HG03066 (cell line): ENCODE data around the gene ZNF511.
A peak's percentile ranks its signal among the peaks of the same experiment; 100 is the strongest.
"Not testable (repeated sequence)": the region's sequence is repeated elsewhere in the genome, so short reads cannot be mapped to it uniquely, and the experiment has no call there.

Experiments
- ATAC-seq: cut with Tn5 transposase; IDR thresholded peaks from one replicate; pipeline ENCODE4 v1.9.1; 2021; ENCODE audit warnings: low read depth; ENCODE audit not compliant: unreplicated experiment

The ZNF511 gene, protein sequence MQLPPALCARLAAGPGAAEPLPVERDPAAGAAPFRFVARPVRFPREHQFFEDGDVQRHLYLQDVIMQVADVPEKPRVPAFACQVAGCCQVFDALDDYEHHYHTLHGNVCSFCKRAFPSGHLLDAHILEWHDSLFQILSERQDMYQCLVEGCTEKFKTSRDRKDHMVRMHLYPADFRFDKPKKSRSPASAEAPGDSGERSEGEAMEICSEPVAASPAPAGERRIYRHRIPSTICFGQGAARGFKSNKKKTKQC

DNA sequence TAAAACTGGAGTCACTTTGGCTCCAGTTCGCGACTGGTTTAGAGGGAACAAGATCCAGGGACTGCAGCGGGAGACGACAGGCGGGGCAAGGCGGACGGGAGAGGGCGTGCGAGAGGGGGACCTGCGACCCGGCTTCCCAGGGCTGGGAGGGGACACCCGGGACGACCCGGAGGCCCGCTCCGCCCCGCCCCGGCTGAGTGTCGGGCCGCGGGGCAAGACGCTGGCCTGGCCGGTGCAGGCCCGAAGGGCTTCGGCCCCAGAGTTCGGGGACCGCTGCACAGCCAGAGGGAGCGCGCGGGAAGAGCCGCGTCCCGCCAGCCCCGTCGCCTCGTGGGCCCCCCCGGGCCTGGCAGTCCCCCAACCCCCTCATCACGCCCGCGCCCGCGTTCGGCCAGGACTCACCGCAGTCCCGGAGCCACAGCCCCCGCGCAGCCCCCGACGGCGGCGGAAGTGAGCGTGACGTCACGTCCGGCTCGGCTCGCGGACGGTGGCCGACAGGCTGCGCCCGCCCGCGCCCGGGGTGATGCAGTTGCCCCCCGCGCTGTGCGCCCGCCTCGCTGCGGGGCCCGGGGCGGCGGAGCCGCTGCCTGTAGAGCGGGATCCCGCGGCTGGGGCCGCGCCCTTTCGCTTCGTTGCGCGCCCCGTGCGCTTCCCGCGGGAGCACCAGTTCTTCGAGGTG is at the start of gene ZNF511, which contains the start of gene TUBGCP2:
ZNF511 (plus strand) TSS at position 494 of the 679 bp plus-strand sequence; CDS start at position 524, 30 bp downstream.
TUBGCP2 (minus strand) TSS at position 452 of the 679 bp plus-strand sequence. CDS start 5,931 bp downstream, outside the sequence.
- ATAC-seq = peak; percentile 69

DNA sequence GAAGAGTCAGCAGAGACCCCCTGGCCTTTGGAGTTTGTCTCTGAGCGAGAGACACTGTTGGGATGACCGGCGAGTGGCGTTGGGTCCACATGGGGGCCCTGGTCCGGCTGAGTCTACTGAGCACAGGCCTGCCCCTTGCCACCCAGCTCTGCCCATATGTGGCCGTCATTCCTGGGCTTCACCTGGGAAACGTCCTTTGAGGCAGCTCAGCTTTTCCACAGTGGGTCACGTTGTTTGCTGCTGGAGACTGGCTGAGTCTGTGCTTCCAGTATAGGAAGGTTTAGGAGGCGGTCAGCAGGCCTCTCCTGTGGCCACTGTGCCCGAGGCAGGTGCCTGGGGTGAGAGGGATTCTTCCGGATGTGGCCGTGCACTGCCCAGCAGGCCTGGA is 49.1 kb upstream of the ZNF511 start:
- no peak for ATAC-seq

DNA sequence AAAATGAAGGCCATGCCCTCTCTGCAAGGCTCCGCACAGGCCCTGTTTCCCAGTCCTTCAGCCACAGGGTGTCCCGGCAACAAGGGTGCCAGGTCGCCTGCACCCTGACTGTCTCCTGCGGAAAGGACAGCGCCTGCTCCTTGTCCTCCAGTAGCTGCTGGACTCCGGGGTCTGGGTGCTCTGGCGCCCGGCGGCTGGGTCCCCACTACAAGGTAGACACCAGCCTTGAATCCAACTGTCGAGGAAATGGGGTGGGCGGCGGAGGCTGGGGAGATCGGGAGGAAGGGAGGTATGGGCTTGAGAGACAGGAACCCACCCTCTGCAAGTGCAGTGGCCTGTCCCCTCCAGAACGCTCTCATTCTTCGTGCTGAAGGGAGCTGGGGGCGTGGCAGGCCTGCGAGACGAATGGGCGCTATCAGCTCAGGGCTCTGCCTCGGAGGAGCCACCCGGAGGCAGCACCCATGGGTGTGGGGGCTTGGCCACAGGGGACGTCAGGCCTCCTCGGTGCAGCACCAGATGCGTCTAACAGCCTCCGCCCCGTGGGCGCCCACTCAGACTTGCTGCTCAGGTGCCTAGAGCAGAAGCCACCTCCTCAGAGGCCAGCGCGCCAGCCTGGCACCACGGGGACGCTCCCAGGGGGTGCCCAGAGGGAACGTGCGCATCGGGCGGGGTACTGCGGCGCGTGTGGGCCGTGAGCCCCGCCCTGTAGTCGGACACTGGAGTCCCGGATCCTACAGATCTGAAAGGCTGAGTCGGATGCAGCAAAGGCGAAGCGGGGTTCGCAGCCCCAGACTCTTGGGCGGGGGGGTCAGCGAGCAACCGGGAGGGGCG is 47.6 kb upstream of the ZNF511 start:
- peak; percentile 51 for ATAC-seq

DNA sequence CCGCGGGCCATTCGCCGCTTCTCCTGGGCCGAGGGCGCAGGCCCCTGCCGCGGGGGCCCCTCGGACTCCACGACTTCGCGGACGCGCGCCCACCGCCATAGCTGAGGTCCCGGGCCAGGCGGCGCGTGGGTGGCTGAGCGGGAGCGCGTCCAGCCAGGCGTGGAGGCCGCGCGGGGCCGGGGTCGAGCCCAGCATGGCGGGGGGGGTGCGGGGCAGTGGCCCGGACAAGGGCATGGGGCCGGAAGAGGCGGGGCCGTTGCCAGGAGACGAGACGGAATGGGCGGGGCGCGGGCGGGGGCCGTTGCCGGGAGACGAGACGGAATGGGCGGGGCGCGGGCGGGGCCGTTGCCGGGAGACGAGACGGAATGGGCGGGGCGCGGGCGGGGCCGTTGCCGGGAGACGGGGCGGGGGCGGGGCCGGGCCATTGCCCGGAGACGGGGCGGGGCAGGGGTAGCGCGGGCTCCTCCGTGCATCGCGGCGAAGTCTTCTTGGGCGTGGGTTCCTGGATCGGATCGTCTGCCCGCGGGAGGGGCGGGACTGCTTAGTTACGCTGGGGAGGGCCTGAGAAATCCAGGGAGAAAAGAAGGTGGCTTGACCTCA is 46.9 kb upstream of the ZNF511 start:
- peak; percentile 45 for ATAC-seq

DNA sequence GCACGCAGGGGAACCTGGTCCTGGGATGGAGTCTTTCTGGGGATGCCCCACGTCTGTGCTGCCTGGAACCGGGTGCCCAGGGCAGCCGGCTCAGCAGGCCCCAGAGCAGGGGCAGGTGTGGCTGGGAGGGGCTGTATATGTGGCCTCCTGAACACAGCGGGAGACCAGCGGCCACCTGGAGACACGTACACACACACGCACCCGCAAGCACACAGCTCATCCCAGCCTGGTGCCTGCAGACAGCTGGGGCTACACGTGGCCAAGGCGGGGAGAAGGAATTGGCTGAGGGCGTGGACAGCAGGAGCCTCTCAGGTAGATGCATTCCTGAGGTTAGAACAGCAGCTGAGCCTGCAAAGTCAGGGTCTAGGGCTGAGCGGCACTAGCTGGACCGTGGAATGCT is 46.0 kb upstream of the ZNF511 start:
- ATAC-seq = no peak

DNA sequence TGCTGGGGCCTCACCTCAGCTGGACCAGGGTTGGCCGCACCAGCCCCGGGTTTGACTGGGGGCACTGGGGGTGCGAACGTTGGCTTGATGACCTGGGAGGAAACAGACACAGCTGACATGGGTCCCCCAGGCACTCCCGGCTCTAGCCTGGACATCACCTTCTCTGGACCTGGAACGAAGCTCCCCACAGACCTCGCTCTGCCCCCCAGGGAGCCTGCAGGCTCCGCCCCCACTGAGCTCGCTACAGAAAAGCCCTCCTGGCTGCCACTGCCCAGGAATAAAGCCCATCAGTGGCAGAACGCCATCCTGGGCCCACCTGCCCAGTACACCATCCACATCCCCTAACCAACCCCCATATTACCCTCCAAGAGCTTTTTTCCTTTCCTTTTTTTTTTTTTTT is 45.0 kb upstream of the ZNF511 start:
- ATAC-seq = no peak

DNA sequence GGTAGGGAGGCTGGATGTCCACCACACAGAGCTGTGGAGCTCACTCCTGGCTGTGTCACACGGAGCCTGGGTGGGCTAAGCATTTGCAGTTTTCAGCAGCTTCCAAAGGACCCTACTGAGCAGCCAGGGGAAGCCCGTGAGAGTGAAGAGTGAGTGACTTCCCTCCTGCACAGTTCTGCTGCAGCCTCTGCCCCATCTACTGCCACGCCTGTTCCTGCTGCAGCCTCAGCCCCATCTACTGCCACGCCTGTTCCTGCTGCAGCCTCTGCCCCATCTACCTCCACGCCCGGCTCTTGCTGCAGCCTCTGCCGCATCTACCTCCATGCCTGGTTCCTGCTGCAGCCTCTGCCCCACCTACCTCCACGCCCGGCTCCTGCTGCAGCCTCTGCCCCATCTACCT is 44.3 kb upstream of the ZNF511 start:
- no peak for ATAC-seq

DNA sequence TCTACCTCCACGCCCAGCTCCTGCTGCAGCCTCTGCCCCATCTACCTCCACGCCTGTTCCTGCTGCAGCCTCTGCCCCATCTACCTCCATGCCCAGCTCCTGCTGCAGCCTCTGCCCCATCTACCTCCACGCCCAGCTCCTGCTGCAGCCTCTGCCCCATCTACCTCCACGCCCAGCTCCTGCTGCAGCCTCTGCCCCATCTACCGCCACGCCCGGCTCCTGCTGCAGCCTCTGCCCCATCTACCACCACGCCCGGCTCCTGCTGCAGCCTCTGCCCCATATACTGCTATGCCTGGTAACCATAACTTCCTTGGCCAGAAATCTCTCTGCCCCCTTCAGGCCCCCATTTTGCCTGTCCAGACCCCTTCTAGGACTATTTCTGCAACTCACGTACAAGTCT is 43.7 kb upstream of the ZNF511 start:
- ATAC-seq = not testable (repeated sequence)

DNA sequence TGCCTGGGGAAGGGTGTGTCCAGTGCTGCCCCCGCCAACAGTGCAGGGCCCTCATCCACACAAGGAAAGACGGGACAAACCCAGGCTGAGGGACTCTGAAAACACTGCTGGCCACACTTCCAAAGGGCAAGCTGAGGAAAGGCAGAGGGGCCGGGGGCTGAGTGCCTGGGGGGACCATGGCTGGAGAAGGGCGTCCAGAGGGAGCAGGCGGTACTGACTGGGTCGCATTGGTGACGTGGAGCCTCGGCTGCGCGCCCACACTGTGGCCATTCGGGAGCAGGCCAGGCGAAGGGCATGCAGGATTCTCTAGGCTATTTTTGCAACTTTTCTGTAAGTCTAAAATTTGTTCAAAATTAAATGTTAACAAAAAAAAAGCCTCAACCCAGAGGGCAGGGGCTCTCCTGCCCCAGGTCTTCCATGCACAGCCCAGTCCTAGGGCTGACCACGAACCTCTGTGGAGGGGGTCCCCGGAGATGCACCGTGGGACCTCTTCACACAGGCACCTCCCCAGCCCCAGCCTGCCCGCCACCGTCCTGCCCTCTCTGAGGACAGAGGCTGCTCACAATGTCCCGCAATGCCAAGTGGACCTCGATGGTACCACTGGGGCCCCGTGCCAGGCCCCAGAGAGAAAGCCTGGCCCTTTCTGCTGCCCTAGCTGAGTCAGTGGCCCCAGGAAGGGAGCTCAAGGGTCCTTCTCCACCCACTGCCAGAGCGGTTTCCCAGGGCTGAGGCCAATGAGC is 42.5 kb upstream of the ZNF511 start:
- no peak for ATAC-seq

DNA sequence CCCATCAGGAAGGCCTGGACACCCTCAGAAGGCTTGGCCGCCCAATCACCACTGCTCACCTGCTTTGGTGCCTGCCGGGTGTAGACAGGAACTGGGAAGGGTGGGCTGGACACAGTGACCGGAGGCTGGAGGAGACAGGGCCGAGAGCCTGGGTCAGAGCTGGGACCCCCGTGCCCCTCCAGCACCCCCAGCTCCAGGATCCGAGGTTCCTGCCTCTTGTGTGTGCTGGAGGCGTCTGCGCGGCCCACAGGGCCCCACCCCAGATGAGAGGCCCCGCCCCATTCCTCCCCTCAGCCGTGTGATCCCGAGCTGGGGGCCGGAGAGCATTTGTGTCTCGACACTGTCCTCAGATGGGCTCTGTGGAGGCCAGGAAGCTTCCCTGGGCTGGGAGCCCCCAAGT is 41.4 kb upstream of the ZNF511 start:
- no peak for ATAC-seq

DNA sequence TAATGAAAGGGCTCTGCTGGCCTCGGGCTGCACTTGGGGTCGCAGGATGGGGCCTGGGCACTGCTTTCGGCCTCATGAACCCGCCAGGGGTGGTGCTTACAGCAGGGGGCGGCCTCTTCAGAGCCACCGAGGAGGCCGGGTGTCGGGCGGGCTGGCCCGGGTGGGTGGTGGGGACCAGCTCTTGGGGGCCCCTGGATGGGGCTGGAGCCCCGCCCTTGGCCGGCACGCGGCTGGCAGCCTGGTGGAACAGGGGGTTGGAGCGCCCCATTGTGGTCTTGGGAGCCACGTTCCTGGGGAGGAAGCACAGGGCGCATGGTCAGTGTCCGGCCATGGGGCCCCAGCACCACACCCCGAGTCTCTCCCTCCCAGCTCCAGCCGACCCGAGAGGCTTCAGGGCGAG is 40.9 kb upstream of the ZNF511 start:
- no peak for ATAC-seq

DNA sequence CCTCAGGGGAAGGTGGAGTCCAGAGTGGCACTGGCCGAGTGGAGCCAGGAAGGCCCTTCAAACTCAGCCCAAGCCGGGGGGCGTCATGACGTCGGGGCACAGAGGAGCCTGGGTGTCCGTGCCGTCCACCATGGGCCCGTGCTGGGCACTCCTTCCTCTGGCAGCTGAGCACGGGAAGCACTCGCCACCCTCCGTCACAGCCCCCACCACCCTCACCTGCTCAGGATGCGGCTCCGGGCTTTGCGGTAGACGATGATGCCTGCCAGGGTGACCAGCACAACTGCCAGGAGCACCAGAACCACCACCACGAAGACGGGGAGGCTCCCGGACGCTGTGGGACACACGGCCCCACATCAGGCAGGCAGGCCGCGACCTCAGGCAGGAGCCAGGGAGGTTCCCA is 40.2 kb upstream of the ZNF511 start:
- no peak for ATAC-seq

DNA sequence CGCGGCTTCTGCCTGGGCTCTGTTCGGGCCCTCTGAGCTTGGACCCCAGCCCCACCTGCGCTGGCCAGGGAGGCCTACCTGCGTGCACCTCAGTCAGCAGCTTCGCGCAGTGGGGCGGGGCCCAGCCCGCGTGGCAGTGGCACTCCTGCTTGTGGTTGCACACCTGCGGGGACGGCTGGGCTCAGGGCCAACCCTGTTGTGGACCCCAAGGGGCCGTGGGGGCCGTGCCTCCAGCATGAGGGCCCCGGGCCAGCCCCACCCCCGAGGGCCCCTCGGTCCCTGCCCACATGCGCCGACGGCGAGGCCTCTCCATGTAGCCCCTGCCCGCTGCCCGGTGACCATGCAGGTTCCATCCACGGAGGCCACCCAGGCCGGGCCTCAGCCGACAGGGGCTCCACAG is 39.3 kb upstream of the ZNF511 start:
- no peak for ATAC-seq

DNA sequence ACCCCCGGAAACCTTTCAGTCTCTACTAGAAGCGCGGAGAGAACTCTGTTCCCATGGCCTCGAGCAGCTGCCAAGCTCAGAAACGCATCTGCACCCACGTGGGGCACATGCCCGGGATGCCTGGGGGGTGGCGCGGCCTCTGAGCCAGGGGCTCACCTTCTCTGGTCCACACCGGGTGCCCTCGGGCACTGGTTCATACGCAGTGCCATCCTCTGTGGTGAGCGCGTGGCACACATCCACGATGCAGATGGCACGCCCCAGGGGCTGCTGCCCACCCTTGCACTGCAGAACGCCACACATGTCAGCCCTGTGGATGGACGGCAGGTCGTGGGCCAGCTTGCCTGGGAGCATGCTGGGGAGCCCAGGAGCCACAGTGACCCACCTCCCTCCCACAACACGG is 38.5 kb upstream of the ZNF511 start:
- ATAC-seq = no peak

DNA sequence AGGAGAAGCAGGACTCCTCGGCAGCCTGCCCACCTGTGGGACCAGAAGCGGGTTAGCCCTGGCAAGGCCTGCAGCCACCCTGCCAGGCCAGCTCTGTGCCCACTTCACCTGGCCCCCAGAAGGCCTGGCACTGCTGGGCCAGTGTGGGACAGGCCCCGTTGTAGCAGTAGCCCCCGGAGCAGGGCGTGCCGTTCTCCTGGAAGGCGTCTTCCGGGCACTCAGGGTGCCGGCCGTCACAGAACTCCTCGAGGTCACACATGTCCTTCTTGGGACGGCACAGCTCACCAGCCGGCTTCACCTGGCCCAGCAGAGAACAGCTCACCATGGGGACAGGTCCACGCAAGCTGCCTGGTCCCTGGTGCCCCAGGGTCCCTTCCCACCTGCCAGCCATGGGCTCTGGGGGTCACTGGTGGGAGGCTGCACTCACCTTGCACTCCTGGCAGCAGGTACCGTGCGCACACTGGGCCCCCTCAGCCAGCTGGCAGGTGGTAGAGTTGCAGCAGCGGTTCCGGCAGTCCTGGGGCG is 37.9 kb upstream of the ZNF511 start:
- no peak for ATAC-seq

DNA sequence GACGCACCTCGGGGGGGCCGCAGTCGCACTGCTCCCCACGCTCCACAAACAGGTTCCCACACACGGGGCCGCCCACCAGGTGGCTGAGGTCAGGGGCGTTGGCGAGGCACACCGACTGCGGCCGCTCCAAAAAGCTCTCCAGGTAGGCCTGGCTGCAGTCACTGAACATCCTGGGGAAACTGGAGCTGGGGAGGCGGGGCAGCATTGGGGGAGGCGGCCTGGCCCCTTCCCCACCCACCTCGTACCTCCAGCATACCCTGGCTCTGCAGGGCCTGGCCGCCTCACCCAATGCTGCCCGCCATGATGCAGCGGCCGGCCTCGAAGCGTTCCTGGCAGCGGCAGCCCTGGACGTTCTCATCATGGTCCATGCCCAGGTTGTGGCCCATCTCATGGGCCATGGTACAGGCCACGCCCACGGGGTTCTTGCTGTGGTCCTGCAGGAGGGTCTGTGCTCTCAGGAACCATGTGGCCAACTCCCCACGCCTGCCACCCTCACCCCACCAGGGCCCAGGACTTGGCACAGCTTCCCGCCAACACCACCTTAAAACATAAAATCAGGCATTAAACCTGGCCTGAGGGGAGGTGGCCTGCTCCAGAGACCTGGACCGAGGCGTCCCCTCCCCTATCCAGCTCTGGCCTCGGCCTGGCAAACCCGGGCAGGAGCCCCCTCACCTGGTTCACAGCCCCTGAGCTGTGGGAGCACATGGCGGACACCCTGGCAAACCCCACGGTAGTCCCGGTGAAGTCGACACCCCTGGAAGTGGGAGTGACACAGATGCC is 37.0 kb upstream of the ZNF511 start:
- ATAC-seq = no peak

DNA sequence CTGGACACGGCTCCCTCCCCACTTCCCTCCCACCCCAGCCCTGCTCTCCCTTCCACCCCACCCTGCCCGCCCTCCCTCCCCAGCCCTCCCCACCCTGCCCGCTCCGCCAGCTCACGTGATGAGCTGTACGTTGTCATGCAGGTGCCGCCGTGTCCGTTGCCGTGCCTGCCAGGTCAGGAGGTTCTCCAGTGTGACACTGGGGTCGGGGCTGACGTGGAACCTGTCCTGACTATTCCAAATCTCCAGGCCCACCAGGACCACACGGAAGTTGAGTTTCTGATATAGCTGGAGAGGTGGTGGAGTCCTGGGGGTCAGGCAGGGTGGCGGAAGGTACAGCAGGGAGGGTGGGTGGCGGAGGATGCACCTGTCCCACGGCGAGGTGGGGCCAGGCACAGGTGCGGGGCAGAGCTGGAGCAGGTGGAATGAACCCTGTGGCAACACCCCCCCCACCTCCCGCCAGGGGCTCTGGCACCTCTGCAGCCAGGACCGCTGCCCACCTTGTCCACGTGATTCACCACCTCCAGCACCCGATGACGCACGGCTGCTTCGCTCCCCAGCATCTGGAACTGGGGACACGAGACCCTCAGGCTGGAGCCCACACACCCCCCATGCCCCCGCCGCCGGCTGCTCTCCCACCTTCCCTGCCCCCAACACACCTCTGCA is 36.3 kb upstream of the ZNF511 start:
- ATAC-seq = no peak

DNA sequence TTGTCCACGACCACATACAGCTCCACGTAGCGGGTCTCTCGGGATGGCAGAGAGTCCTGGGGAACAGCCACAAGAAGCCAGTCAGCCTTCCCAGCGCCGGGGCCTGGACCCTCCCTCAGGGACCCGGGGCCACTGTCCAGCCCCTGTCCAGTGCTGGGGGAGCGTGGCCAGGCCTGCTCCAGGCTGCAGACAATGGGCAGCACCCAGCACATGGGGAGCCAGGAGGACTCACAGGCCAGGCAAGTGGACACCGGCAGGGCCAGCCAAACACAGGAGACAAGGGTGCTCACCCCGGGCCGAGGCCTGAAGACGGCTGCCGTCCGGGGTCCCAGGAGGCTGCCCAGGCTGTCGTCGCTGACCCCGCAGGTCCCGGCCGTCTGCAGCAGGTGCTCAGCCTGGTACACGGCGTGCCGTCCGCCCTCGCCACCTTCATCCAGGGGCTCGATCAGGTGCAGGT is 35.7 kb upstream of the ZNF511 start:
- no peak for ATAC-seq
